Measurements from ENCODE around the gene SLC9A9.

Gene SLC9A9

GRCh38 chr3:143266511-143266910 lies 581.8 kb downstream of the SLC9A9 start:
- no peak for DNase-seq

- DNase-seq = no peak
Measured at GRCh38 chr3:143265501-143266070, 582.7 kb downstream of the SLC9A9 start.

- no peak for DNase-seq
Measured at GRCh38 chr3:143263852-143264513, 584.3 kb downstream of the SLC9A9 start.

GRCh38 chr3:143261848-143262247 lies 586.4 kb downstream of the SLC9A9 start:
- DNase-seq = no peak

- no peak for DNase-seq
Measured at GRCh38 chr3:143258692-143259091, 589.6 kb downstream of the SLC9A9 start.

GRCh38 chr3:143256416-143256815 lies 591.9 kb downstream of the SLC9A9 start:
- no peak for DNase-seq

- DNase-seq = no peak
Measured at GRCh38 chr3:143255739-143256138, 592.5 kb downstream of the SLC9A9 start.

- DNase-seq = no peak
Measured at GRCh38 chr3:143252931-143253330, 595.3 kb downstream of the SLC9A9 start.

GRCh38 chr3:143249014-143249413 lies 599.3 kb downstream of the SLC9A9 start:
- no peak for DNase-seq

GRCh38 chr3:143247073-143247472 lies 601.2 kb downstream of the SLC9A9 start:
- no peak for DNase-seq

GRCh38 chr3:143245692-143246091 lies 602.6 kb downstream of the SLC9A9 start:
- no peak for DNase-seq

- no peak for DNase-seq
Measured at GRCh38 chr3:143244516-143245063, 603.7 kb downstream of the SLC9A9 start.

GRCh38 chr3:143243686-143244085 lies 604.6 kb downstream of the SLC9A9 start:
- DNase-seq = no peak

- no peak for DNase-seq
Measured at GRCh38 chr3:143242691-143243090, 605.6 kb downstream of the SLC9A9 start.

GRCh38 chr3:143242101-143242500 lies 606.2 kb downstream of the SLC9A9 start:
- DNase-seq = peak; percentile 32

- no peak for DNase-seq
Measured at GRCh38 chr3:143241481-143241951, 606.8 kb downstream of the SLC9A9 start.

GRCh38 chr3:143240886-143241285 lies 607.4 kb downstream of the SLC9A9 start:
- no peak for DNase-seq

GRCh38 chr3:143239031-143239430 lies 609.2 kb downstream of the SLC9A9 start:
- no peak for DNase-seq

GRCh38 chr3:143237077-143237627 lies 611.1 kb downstream of the SLC9A9 start:
- DNase-seq = no peak

GRCh38 chr3:143236226-143236964 lies 611.9 kb downstream of the SLC9A9 start:
- DNase-seq = no peak

- DNase-seq = no peak
Measured at GRCh38 chr3:143235614-143236204, 612.6 kb downstream of the SLC9A9 start.

GRCh38 chr3:143234526-143234925 lies 613.7 kb downstream of the SLC9A9 start:
- DNase-seq = no peak

GRCh38 chr3:143232981-143233380 lies 615.3 kb downstream of the SLC9A9 start:
- no peak for DNase-seq
